Measurements from ENCODE around the gene IFI16. TPM values are rescaled to one million over a fixed set of nuclear protein-coding genes. Genes with fewer than 3 reads are reported as not detected.

IFI16 gene
- total RNA-seq, 1 experiment from 2014 or later: 2.9 TPM

- H2AFZ ChIP-seq (ENCODE audit: low read length): no peak overlapping the region
- H3K4me2 ChIP-seq (ENCODE audit: insufficient read depth, insufficient read length, low read length): no peak overlapping the region
- no peaks in the 10 kb centered on the region for H3K23me2 ChIP-seq (ENCODE audit: insufficient read length, low read depth, low read length, poor library complexity, severe bottlenecking)
- H2BK20ac ChIP-seq (ENCODE audit: low read depth, low read length, poor library complexity, severe bottlenecking): no peak overlapping the region
- H4K91ac ChIP-seq (ENCODE audit: insufficient read length, low read depth, low read length): no peak overlapping the region
- H3K4me3 Mint-ChIP-seq: no peak overlapping the region
- no peaks in the 10 kb centered on the region; the same call in 1 of the 2 replicates for H3K79me2 ChIP-seq (ENCODE audit: insufficient read depth, low read length)
- no peaks in the 10 kb centered on the region for H4K20me1 ChIP-seq (ENCODE audit: control insufficient read depth, insufficient read depth, insufficient read length)
- no peak overlapping the region for H3T11ph ChIP-seq (ENCODE audit: low read length)
- no peaks in the 10 kb centered on the region for H3K9me3 ChIP-seq (ENCODE audit: control insufficient read depth, low read depth, low read length)
- H3K79me1 ChIP-seq (ENCODE audit: insufficient read depth, low read depth, low read length, poor library complexity, severe bottlenecking): no peaks in the 10 kb centered on the region
- no peaks in the 10 kb centered on the region for H3K4me1 ChIP-seq (ENCODE audit: insufficient read depth, low read length)
- peaks cover 0 to 7% of the 10 kb centered on the region in 2 experiments; a peak in 2 of 5 replicates for H3K9me3 Mint-ChIP-seq
- TF ChIP-seq CTCF (conservative IDR thresholded peaks at IDR 0.05): no peak
- H3K23ac ChIP-seq (ENCODE audit: insufficient read length, low read depth, low read length): no peak overlapping the region
- peaks cover 14% of the 10 kb centered on the region in 2 experiments for H3K4me1 Mint-ChIP-seq
- no peak overlapping the region for H2BK5ac ChIP-seq (ENCODE audit: insufficient read length, low read length)
- no peak overlapping the region for H3K4ac ChIP-seq (ENCODE audit: low read depth, low read length)
- H3K27me3 Mint-ChIP-seq (ENCODE audit: low read depth): no peaks in the 10 kb centered on the region
- H3K27ac Mint-ChIP-seq: no peak overlapping the region
- H3K56ac ChIP-seq (ENCODE audit: insufficient read length, low read depth, low read length): no peak overlapping the region
- no peak overlapping the region for H4K8ac ChIP-seq (replicated peaks; ENCODE audit: insufficient read length, low read depth, low read length)
- no peak overlapping the region for H3K18ac ChIP-seq (ENCODE audit: insufficient read length, low read depth, low read length)
- no peak overlapping the region for H2BK15ac ChIP-seq (ENCODE audit: low read depth, low read length)
- no peak overlapping the region for H4K5ac ChIP-seq (ENCODE audit: insufficient read length, low read depth, low read length)
- H2AK5ac ChIP-seq (ENCODE audit: insufficient read length, low read length): no peak overlapping the region
- H2BK12ac ChIP-seq (ENCODE audit: insufficient read length, low read depth, low read length): no peak overlapping the region
- no peak overlapping the region for H3K27ac ChIP-seq (ENCODE audit: insufficient read length, low read depth, low read length)
- WGBS (ENCODE audit: extremely low coverage, insufficient read length, low lambda C conversion rate): no CpG with 5 or more reads among the region's 1 CpG
- H3K9ac ChIP-seq (ENCODE audit: extremely low read depth, insufficient read length, low read length): no peak overlapping the region
- DNase-seq: no peak
- H2BK120ac ChIP-seq (ENCODE audit: low read depth, low read length, poor library complexity, severe bottlenecking): no peak overlapping the region
- H3K27me3 ChIP-seq (ENCODE audit: insufficient read depth, low read length): no peaks in the 10 kb centered on the region
- H3K14ac ChIP-seq (ENCODE audit: insufficient read depth, low read length): no peak overlapping the region
- peaks cover 0 to 17% (median 0%) of the 10 kb centered on the region in 3 experiments; a peak in 4 of 7 replicates for H3K36me3 Mint-ChIP-seq (ENCODE audit: insufficient read depth in 1 of 3, low read depth in 3 of 3)
Measured at GRCh38 chr1:159030311-159030710, 20.6 kb downstream of the IFI16 start.
